ENCODE results near the gene ZNF48. TPM values are rescaled to one million over a fixed set of nuclear protein-coding genes. Genes with fewer than 3 reads are reported as not detected.

ZNF48 gene
- total RNA-seq, 1 donor from 2014 or later, result 11.8 TPM

- H3K27me3 Mint-ChIP-seq (ENCODE audit: low read depth), result no peaks in the 10 kb centered on the region
- DNase-seq (ENCODE audit: low spot score), result no peak
- H3K4me3 Mint-ChIP-seq (ENCODE audit: unreplicated experiment), result peak overlapping the region; percentile 86
- peak overlapping the region; percentile 81 for H3K27ac Mint-ChIP-seq (ENCODE audit: unreplicated experiment)
- H3K4me1 Mint-ChIP-seq (ENCODE audit: low read depth), result peaks cover 43% of the 10 kb centered on the region
- peaks cover 14% of the 10 kb centered on the region for H3K36me3 Mint-ChIP-seq (ENCODE audit: low read depth)
- no peak for TF ChIP-seq CTCF (IDR thresholded peaks at IDR 0.05)
- no peaks in the 10 kb centered on the region for H3K9me3 Mint-ChIP-seq (ENCODE audit: low read depth)
These were observed 27.7 kb upstream of the ZNF48 start for GRCh38 chr16:30367349-30368009.

- H3K9me3 Mint-ChIP-seq (ENCODE audit: low read depth), result no peaks in the 10 kb centered on the region
- no peak for TF ChIP-seq CTCF (IDR thresholded peaks at IDR 0.05)
- H3K4me1 Mint-ChIP-seq (ENCODE audit: low read depth), result peaks cover 43% of the 10 kb centered on the region
- no peak for DNase-seq (ENCODE audit: low spot score)
- peak overlapping the region; percentile 81 for H3K27ac Mint-ChIP-seq (ENCODE audit: unreplicated experiment)
- H3K4me3 Mint-ChIP-seq (ENCODE audit: unreplicated experiment), result peak overlapping the region; percentile 86
- peaks cover 9% of the 10 kb centered on the region for H3K36me3 Mint-ChIP-seq (ENCODE audit: low read depth)
- no peaks in the 10 kb centered on the region for H3K27me3 Mint-ChIP-seq (ENCODE audit: low read depth)
These were observed 27.0 kb upstream of the ZNF48 start for GRCh38 chr16:30368122-30368791.

GRCh38 chr16:30368792-30369090 is 26.5 kb upstream of the ZNF48 start:
- DNase-seq (ENCODE audit: low spot score), result no peak
- peak overlapping the region; percentile 81 for H3K27ac Mint-ChIP-seq (ENCODE audit: unreplicated experiment)
- H3K4me1 Mint-ChIP-seq (ENCODE audit: low read depth), result peaks cover 43% of the 10 kb centered on the region
- H3K4me3 Mint-ChIP-seq (ENCODE audit: unreplicated experiment), result peak overlapping the region; percentile 86
- TF ChIP-seq CTCF (IDR thresholded peaks at IDR 0.05), result no peak
- no peaks in the 10 kb centered on the region for H3K9me3 Mint-ChIP-seq (ENCODE audit: low read depth)
- no peaks in the 10 kb centered on the region for H3K27me3 Mint-ChIP-seq (ENCODE audit: low read depth)
- H3K36me3 Mint-ChIP-seq (ENCODE audit: low read depth), result peaks cover 9% of the 10 kb centered on the region

- Mint-ChIP-seq H3K4me3 (ENCODE audit: unreplicated experiment) (peak overlapping the region; percentile 86), H3K4me1 (ENCODE audit: low read depth) (peaks cover 43% of the 10 kb centered on the region), H3K9me3 (ENCODE audit: low read depth) (no peaks in the 10 kb centered on the region), H3K27ac (ENCODE audit: unreplicated experiment) (peak overlapping the region; percentile 81), H3K36me3 (ENCODE audit: low read depth) (peaks cover 9% of the 10 kb centered on the region), H3K27me3 (ENCODE audit: low read depth) (no peaks in the 10 kb centered on the region)
- DNase-seq (ENCODE audit: low spot score), result no peak
- no peak for TF ChIP-seq CTCF (IDR thresholded peaks at IDR 0.05)
These were observed 25.9 kb upstream of the ZNF48 start for GRCh38 chr16:30369091-30369937.

GRCh38 chr16:30369938-30370455 is 25.2 kb upstream of the ZNF48 start:
- H3K27ac Mint-ChIP-seq (ENCODE audit: unreplicated experiment), result no peak overlapping the region
- H3K27me3 Mint-ChIP-seq (ENCODE audit: low read depth), result no peaks in the 10 kb centered on the region
- peak overlapping the region; percentile 86 for H3K4me3 Mint-ChIP-seq (ENCODE audit: unreplicated experiment)
- DNase-seq (ENCODE audit: low spot score), result no peak
- H3K36me3 Mint-ChIP-seq (ENCODE audit: low read depth), result peaks cover 5% of the 10 kb centered on the region
- peak; percentile 35 for TF ChIP-seq CTCF (IDR thresholded peaks at IDR 0.05)
- H3K9me3 Mint-ChIP-seq (ENCODE audit: low read depth), result no peaks in the 10 kb centered on the region
- H3K4me1 Mint-ChIP-seq (ENCODE audit: low read depth), result peaks cover 43% of the 10 kb centered on the region

Measured in chondrocyte (in vitro differentiated cells).